GM23338 (cell line): ENCODE measurements around the gene CARD10. TPM values are rescaled to one million over a fixed set of nuclear protein-coding genes. Genes with fewer than 3 reads are reported as not detected.

Experiments
- ATAC-seq: fragments of 200-7000 bp; cut with Tn5 transposase; 3 replicates; pipeline ENCODE4 v1.9.1; 2020
- DNase-seq: peaks from one replicate; pipeline ENCODE4 v3.0.0-alpha.2; 2015; ENCODE audit warnings: low spot score
- H2AFZ ChIP-seq: fragments of 200-600 bp; sonication (generic); 2 replicates; pipeline ENCODE4 v1.8.0; 2016; ENCODE audit warnings: antibody characterized with exemption, mild to moderate bottlenecking, moderate library complexity
- H3F3A ChIP-seq: fragments of 200-600 bp; sonication (generic); replicated peaks from 2 replicates; pipeline ENCODE4 v1.8.0; 2017; ENCODE audit warnings: antibody characterized with exemption, mixed run types, low read depth
- H3K27ac ChIP-seq: fragments of 200-600 bp; sonication (generic); 2 replicates; pipeline ENCODE4 v1.6.1; 2016; ENCODE audit warnings: low read depth
- H3K27me3 ChIP-seq: fragments of 200-600 bp; sonication (generic); 2 replicates; pipeline ENCODE4 v1.8.0; 2016; ENCODE audit warnings: mild to moderate bottlenecking, mixed run types, moderate library complexity; ENCODE audit not compliant: insufficient read depth
- H3K36me3 ChIP-seq: fragments of 200-600 bp; sonication (generic); 2 replicates; pipeline ENCODE4 v1.8.0; 2016; ENCODE audit warnings: mild to moderate bottlenecking; ENCODE audit not compliant: insufficient read depth
- H3K4me1 ChIP-seq: fragments of 200-600 bp; sonication (generic); 2 replicates; pipeline ENCODE4 v1.8.0; 2016; ENCODE audit warnings: mild to moderate bottlenecking, moderate library complexity; ENCODE audit not compliant: insufficient read depth
- H3K4me2 ChIP-seq: fragments of 200-600 bp; sonication (generic); 2 replicates; pipeline ENCODE4 v1.7.1; 2017; ENCODE audit warnings: mixed run types
- H3K4me3 ChIP-seq: fragments of 200-600 bp; sonication (generic); 2 replicates; pipeline ENCODE4 v1.6.1; 2016; ENCODE audit warnings: mixed run types
- H3K79me2 ChIP-seq: fragments of 200-600 bp; sonication (generic); replicated peaks from 2 replicates; pipeline ENCODE4 v1.8.0; 2017; ENCODE audit warnings: mild to moderate bottlenecking; ENCODE audit not compliant: insufficient read depth
- H3K9me2 ChIP-seq: fragments of 200-600 bp; sonication (generic); 2 replicates; pipeline ENCODE4 v1.8.0; 2017; ENCODE audit not compliant: insufficient read depth
- H4K20me1 ChIP-seq: fragments of 200-600 bp; sonication (generic); replicated peaks from 2 replicates; pipeline ENCODE4 v1.8.0; 2017; ENCODE audit warnings: mild to moderate bottlenecking; ENCODE audit not compliant: insufficient read depth
- H3K27ac Mint-ChIP-seq: 2 replicates; pipeline ENCODE4 v1.8.0; 2020; ENCODE audit warnings: inconsistent platforms, mild to moderate bottlenecking, moderate library complexity, mixed read lengths
- H3K27me3 Mint-ChIP-seq: 3 replicates; pipeline ENCODE4 v1.8.0; 2022; ENCODE audit warnings: low read depth, mild to moderate bottlenecking, moderate library complexity, mixed read lengths, inconsistent platforms; ENCODE audit not compliant: insufficient read depth, poor library complexity
- H3K36me3 Mint-ChIP-seq: 3 replicates; pipeline ENCODE4 v1.8.0; 2021; ENCODE audit warnings: low read depth, mild to moderate bottlenecking, inconsistent platforms, moderate library complexity, mixed read lengths
- H3K4me1 Mint-ChIP-seq: 3 replicates; pipeline ENCODE4 v1.8.0; 2020; ENCODE audit warnings: mild to moderate bottlenecking, inconsistent platforms, mixed read lengths
- H3K4me3 Mint-ChIP-seq: 3 replicates; pipeline ENCODE4 v1.8.0; 2021; ENCODE audit warnings: moderate library complexity, mild to moderate bottlenecking, inconsistent platforms, mixed read lengths
- H3K9me3 Mint-ChIP-seq: 3 replicates; pipeline ENCODE4 v1.8.0; 2020; ENCODE audit warnings: moderate library complexity, mild to moderate bottlenecking, inconsistent platforms, mixed read lengths
- CREB1 ChIP-seq: fragments of 250-450 bp; sonication (Bioruptor Pico); IDR thresholded peaks from 2 replicates; pipeline ENCODE4 v1.5.0; 2020; ENCODE audit warnings: low read depth, mild to moderate bottlenecking, moderate library complexity
- CTCF ChIP-seq, 2 experiments: fragments of 200-600 bp in 1 of 2; sonication (generic) in 1 of 2; conservative IDR thresholded peaks; 2 replicates each; pipeline versions ENCODE4 v1.5.1 to v1.6.1; 2016 to 2017; ENCODE audit warnings: antibody characterized with exemption in 2 of 2, low read depth in 2 of 2, mild to moderate bottlenecking in 2 of 2, moderate library complexity in 1 of 2
- ETS1 ChIP-seq: IDR thresholded peaks from 2 replicates; pipeline ENCODE4 v1.6.1; 2016; ENCODE audit warnings: antibody characterized with exemption
- EZH2 ChIP-seq: fragments of 200-600 bp; sonication (generic); IDR thresholded peaks from one replicate; pipeline ENCODE4 v1.8.0; 2017; ENCODE audit warnings: antibody characterized with exemption, mild to moderate bottlenecking, low read depth; ENCODE audit not compliant: unreplicated experiment
- EZH2phosphoT487 ChIP-seq: fragments of 200-600 bp; sonication (generic); IDR thresholded peaks from one replicate; pipeline ENCODE4 v1.8.1; 2018; ENCODE audit warnings: antibody characterized with exemption; ENCODE audit not compliant: unreplicated experiment
- JUNB ChIP-seq: IDR thresholded peaks from one replicate; pipeline ENCODE4 v1.6.1; 2016; ENCODE audit warnings: antibody characterized with exemption; ENCODE audit not compliant: unreplicated experiment
- NANOG ChIP-seq: IDR thresholded peaks from 2 replicates; pipeline ENCODE4 v1.6.1; 2016; ENCODE audit warnings: antibody characterized with exemption, borderline replicate concordance
- POLR2AphosphoS5 ChIP-seq: IDR thresholded peaks from 2 replicates; pipeline ENCODE4 v1.6.1; 2016; ENCODE audit warnings: antibody characterized with exemption, low read depth
- REST ChIP-seq: IDR thresholded peaks from one replicate; pipeline ENCODE4 v1.6.1; 2018; ENCODE audit warnings: antibody characterized with exemption; ENCODE audit not compliant: unreplicated experiment
- STAT1 ChIP-seq: IDR thresholded peaks from one replicate; pipeline ENCODE4 v1.6.1; 2016; ENCODE audit warnings: antibody characterized with exemption; ENCODE audit not compliant: unreplicated experiment
- ZNF114 ChIP-seq: fragments of 250-450 bp; sonication (Bioruptor Pico); IDR thresholded peaks from 2 replicates; pipeline ENCODE4 v1.5.0; 2020; ENCODE audit warnings: mild to moderate bottlenecking, moderate library complexity
- ZNF331 ChIP-seq: fragments of 250-450 bp; sonication (Bioruptor Pico); IDR thresholded peaks from 2 replicates; pipeline ENCODE4 v1.5.0; 2020; ENCODE audit warnings: low read depth, mild to moderate bottlenecking, moderate library complexity
- ZNF462 ChIP-seq: fragments of 250-450 bp; sonication (Bioruptor Pico); IDR thresholded peaks from 2 replicates; pipeline ENCODE4 v1.5.0; 2020; ENCODE audit warnings: mild to moderate bottlenecking, moderate library complexity
- polyA plus RNA-seq: library from polyadenylated mRNA; unstranded; fragments of >200 nt; fragmentation: Nextera tagmentation; extraction: Ambion mirVana; gene quantifications from 2 replicates; pipeline ENCODE4 v1.2.1, GENCODE V29; 2016
- total RNA-seq: library from RNA; depleted of rRNA; stranded (reverse); fragments of >200 nt; shearing (Covaris generic); gene quantifications from 2 replicates; pipeline ENCODE4 v1.2.3, GENCODE V29; 2014

Gene CARD10
- total and polyA plus RNA-seq, 2 experiments from 2014 or later, result 5.4 to 17.2 TPM

GRCh38 chr22:37557321-37558001 is 38.2 kb upstream of the CARD10 start:
- Histone ChIP-seq H3K27ac (no peak overlapping the region), H3K79me2 (peaks cover 5% of the 10 kb centered on the region; the same call in 1 of the 2 replicates), H4K20me1 (no peaks in the 10 kb centered on the region), H3K4me1 (peaks cover 32% of the 10 kb centered on the region), H3K36me3 (no peaks in the 10 kb centered on the region), H2AFZ (no peak overlapping the region), H3K27me3 (peaks cover 48% of the 10 kb centered on the region), H3K4me3 (no peak overlapping the region), H3F3A (peaks cover 15% of the 10 kb centered on the region), H3K4me2 (peak overlapping the region; percentile 71), H3K9me2 (no peaks in the 10 kb centered on the region)
- no peak for TF ChIP-seq CREB1 (CRISPR knock-in tag)
- TF ChIP-seq EZH2phosphoT487, result no peak
- TF ChIP-seq STAT1, result no peak
- no peak for TF ChIP-seq REST
- TF ChIP-seq ZNF331 (CRISPR knock-in tag), result no peak
- no peak for TF ChIP-seq NANOG
- TF ChIP-seq JUNB, result no peak
- no peak for TF ChIP-seq POLR2AphosphoS5
- no peak for TF ChIP-seq ETS1
- TF ChIP-seq CTCF (conservative IDR thresholded peaks at IDR 0.05; ENCODE audit: low read depth in 2 of 2), result no peak
- no peak for TF ChIP-seq EZH2
- TF ChIP-seq ZNF462 (CRISPR knock-in tag), result no peak
- no peak for TF ChIP-seq ZNF114 (CRISPR knock-in tag)
- Mint-ChIP-seq H3K27ac (no peak overlapping the region), H3K36me3 (peaks cover 5% of the 10 kb centered on the region; the same call in 1 of the 3 replicates), H3K9me3 (no peaks in the 10 kb centered on the region; the same call in 1 of the 3 replicates), H3K4me1 (peaks cover 40% of the 10 kb centered on the region), H3K27me3 (peaks cover 46% of the 10 kb centered on the region), H3K4me3 (no peak overlapping the region)
- DNase-seq (no peak), ATAC-seq (no peak)
